Neuron (in vitro differentiated cells): Measurements from ENCODE around the gene NR2F2.

Experiments used
- H2AFZ ChIP-seq: one replicate; pipeline ENCODE4 v1.6.1; 2013; ENCODE audit warnings: low read depth, mild to moderate bottlenecking, inconsistent platforms, low read length, moderate library complexity
- H3K27me3 ChIP-seq: one replicate; pipeline ENCODE4 v1.6.1; 2013; ENCODE audit warnings: low read length; ENCODE audit not compliant: insufficient read depth
- H3K36me3 ChIP-seq: one replicate; pipeline ENCODE4 v1.6.1; 2013; ENCODE audit warnings: low read length; ENCODE audit not compliant: insufficient read depth
- H3K4me1 ChIP-seq: one replicate; pipeline ENCODE4 v1.6.1; 2013; ENCODE audit warnings: low read length; ENCODE audit not compliant: insufficient read depth
- H3K4me3 ChIP-seq: 2 replicates; pipeline ENCODE4 v1.5.1; 2013; ENCODE audit warnings: mild to moderate bottlenecking, low read length, moderate library complexity
- H3K9me3 ChIP-seq: one replicate; pipeline ENCODE4 v1.6.1; 2013; ENCODE audit warnings: low read length

The NR2F2 gene

DNA sequence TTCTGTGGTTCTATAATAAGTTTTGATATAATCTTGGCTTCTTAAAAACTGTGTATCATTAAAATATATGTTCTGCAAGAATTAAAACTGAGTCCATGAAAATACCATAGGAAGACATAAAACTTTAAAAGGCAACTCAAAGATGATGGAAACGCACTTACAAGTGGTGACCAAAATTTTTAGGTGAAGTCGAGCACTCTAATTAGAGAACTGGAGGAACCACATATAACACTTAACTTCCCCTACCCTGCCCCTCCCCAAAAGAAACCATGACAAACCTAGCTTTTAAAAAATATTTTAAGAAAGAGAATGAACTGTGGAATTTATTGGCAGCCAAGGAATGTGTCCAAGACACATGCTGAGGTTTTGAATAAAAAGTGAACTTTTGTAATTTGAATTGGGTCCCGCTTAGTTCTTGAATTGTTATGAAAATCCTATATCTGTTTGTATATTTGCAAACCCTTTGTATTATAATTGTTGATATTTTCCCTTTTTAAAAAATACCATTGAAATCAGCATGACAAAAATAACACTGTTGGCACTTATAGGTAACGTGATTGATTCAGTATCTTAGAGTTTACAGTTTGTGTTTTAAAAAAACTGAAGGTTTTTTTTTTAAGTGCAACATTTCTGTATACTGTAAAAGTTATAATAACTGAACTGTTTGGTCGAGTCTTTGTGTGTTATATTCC is 7.7 kb downstream of the NR2F2 start:
- peak overlapping the region; percentile 100 for H3K4me3 ChIP-seq
- no peaks in the 10 kb centered on the region for H3K27me3 ChIP-seq

DNA sequence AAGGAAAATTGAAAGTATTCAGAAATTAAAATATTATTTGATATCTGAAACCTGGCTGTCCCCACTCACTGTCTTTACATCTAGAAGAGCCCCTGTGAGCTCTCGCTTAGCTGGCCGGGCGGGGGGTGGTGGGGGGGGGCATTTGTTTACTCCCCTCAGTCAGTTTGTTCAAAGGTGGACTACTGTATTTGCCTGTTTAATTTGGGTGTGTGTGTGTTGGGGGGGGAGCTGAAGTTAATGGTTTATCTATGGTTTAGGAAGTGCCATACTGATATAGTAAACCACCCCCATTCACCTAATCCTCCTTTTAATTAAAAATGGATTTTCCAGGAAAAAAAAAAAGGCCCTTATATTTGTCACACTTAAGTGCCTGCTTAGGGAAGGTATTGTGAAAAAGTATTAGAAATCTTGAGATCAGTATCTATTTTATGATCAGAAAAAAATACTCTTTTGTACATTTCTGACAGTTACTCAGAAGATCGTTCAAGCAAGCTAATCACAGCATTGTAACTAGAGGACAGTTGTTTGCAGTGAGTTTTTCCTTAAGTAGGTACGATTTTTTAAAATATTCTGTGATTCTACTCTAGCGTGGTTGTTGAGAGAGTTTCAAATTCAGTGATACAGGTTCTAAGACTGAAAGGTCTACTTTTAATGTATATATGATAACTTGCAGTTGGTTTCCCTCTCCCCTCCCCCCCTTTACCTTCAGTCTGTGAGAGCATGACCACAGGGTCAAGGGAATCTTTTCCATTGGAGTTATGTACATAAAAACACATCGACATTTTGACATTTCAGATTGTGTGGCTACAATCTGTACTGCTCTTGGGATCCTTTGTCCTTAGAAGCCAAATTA is 8.5 kb downstream of the NR2F2 start:
- H3K36me3 ChIP-seq: peaks cover 83% of the 10 kb centered on the region
- peaks cover 58% of the 10 kb centered on the region for H3K4me1 ChIP-seq
- H3K4me3 ChIP-seq: peak overlapping the region; percentile 100

More for the DNA sequence above, 7.7 kb downstream of the NR2F2 start:
- Histone ChIP-seq H3K9me3 (no peaks in the 10 kb centered on the region), H3K36me3 (peaks cover 83% of the 10 kb centered on the region), H3K4me1 (peaks cover 51% of the 10 kb centered on the region), H2AFZ (no peak overlapping the region)

GRCh38 chr15:96339619-96340347 is 9.3 kb downstream of the NR2F2 start:
- no peak overlapping the region for H2AFZ ChIP-seq
- peaks cover 66% of the 10 kb centered on the region for H3K4me1 ChIP-seq
- H3K36me3 ChIP-seq: peaks cover 82% of the 10 kb centered on the region
- H3K4me3 ChIP-seq: peak overlapping the region; percentile 100
- no peaks in the 10 kb centered on the region for H3K27me3 ChIP-seq
- no peaks in the 10 kb centered on the region for H3K9me3 ChIP-seq

More for the DNA sequence above, 8.5 kb downstream of the NR2F2 start:
- H3K27me3 ChIP-seq: no peaks in the 10 kb centered on the region
- no peak overlapping the region for H2AFZ ChIP-seq
- H3K9me3 ChIP-seq: no peaks in the 10 kb centered on the region

DNA sequence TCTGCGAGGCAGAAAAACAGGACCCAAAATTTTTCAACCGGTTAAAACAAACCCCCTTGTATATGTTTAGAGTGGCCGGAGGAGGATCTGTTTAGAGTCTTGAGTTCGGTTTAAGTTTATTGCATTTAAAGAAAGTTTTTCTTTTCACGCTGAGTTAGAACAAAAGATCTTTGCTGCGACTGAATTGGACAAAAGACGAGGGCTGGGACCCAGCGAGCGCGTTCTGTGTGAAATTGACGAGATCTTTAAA is 9.8 kb downstream of the NR2F2 start:
- H3K4me1 ChIP-seq: peaks cover 66% of the 10 kb centered on the region
- H3K9me3 ChIP-seq: no peaks in the 10 kb centered on the region

GRCh38 chr15:96340598-96341512 is 10.4 kb downstream of the NR2F2 start:
- Histone ChIP-seq H3K36me3 (peaks cover 71% of the 10 kb centered on the region), H3K4me3 (peak overlapping the region; percentile 100), H3K27me3 (no peaks in the 10 kb centered on the region), H3K9me3 (no peaks in the 10 kb centered on the region), H2AFZ (no peak overlapping the region), H3K4me1 (peaks cover 69% of the 10 kb centered on the region)

More for the DNA sequence above, 9.8 kb downstream of the NR2F2 start:
- no peaks in the 10 kb centered on the region for H3K27me3 ChIP-seq
- H3K4me3 ChIP-seq: peak overlapping the region; percentile 100
- no peak overlapping the region for H2AFZ ChIP-seq
- H3K36me3 ChIP-seq: peaks cover 77% of the 10 kb centered on the region

GRCh38 chr15:96341513-96342405 is 11.3 kb downstream of the NR2F2 start:
- no peaks in the 10 kb centered on the region for H3K9me3 ChIP-seq
- peaks cover 78% of the 10 kb centered on the region for H3K4me1 ChIP-seq
- H3K36me3 ChIP-seq: peaks cover 65% of the 10 kb centered on the region

GRCh38 chr15:96342406-96343112 is 12.1 kb downstream of the NR2F2 start:
- no peak overlapping the region for H2AFZ ChIP-seq
- no peaks in the 10 kb centered on the region for H3K9me3 ChIP-seq
- H3K4me3 ChIP-seq: no peak overlapping the region
- H3K27me3 ChIP-seq: no peaks in the 10 kb centered on the region
- peaks cover 65% of the 10 kb centered on the region for H3K36me3 ChIP-seq
- H3K4me1 ChIP-seq: peaks cover 82% of the 10 kb centered on the region

More at GRCh38 chr15:96341513-96342405, 11.3 kb downstream of the NR2F2 start:
- Histone ChIP-seq H2AFZ (no peak overlapping the region), H3K27me3 (no peaks in the 10 kb centered on the region), H3K4me3 (peak overlapping the region; percentile 100)

DNA sequence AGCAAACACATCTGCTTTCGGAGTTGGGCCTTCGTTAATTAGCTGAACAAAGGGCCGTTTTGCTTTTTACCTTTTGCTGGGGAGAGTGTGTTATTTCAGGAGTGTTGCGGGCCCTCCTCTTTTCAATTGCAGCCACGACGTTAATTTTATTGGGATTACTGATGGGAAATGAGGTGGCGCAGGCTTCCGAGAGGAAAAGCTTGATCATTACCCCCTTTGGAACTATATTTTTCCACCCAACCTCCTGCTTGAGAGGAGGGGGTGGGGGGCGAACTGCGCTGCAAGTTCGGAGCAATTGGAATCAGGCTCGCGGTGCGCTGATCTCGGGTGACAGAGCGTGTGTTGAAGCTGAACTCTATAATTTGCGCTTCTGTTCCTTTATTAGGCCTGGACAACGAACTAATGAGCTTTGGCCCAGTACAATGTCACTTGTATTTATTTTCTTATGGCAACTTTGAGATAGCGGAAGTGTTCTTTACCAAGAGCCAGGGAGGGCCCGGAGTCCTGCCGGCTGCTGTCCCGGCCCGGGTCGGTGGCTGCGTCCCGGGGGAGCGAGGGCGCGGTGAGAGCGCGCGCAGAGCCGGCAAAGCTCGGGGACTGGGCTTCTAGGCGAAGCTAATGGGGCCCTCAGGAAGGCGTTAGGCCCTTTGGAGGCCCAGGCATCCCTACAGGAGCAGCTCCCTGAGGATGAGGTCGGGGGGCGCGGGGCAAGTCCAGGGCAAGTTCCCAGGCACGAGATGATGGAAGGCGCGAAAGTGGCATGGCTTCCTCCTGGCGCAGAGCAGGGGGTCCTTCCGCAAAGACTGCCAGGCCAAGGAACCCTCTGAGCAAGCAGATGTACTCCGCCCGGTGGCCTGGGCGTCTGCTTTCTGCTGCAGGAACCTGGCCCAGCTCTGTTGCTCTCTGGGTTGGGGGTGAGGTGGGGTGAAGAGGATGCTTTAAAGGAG is 12.9 kb downstream of the NR2F2 start:
- Histone ChIP-seq H3K27me3 (no peaks in the 10 kb centered on the region), H3K36me3 (peaks cover 60% of the 10 kb centered on the region), H3K9me3 (no peaks in the 10 kb centered on the region), H3K4me3 (no peak overlapping the region), H2AFZ (no peak overlapping the region), H3K4me1 (peaks cover 82% of the 10 kb centered on the region)

GRCh38 chr15:96344060-96344705 is 13.7 kb downstream of the NR2F2 start:
- Histone ChIP-seq H3K36me3 (peaks cover 52% of the 10 kb centered on the region), H3K4me3 (no peak overlapping the region), H3K27me3 (no peaks in the 10 kb centered on the region), H3K4me1 (peaks cover 84% of the 10 kb centered on the region), H3K9me3 (no peaks in the 10 kb centered on the region), H2AFZ (no peak overlapping the region)

GRCh38 chr15:96344706-96345559 is 14.4 kb downstream of the NR2F2 start:
- Histone ChIP-seq H3K36me3 (peaks cover 46% of the 10 kb centered on the region), H2AFZ (no peak overlapping the region), H3K4me3 (peak overlapping the region; percentile 0), H3K9me3 (no peaks in the 10 kb centered on the region), H3K27me3 (no peaks in the 10 kb centered on the region), H3K4me1 (peaks cover 84% of the 10 kb centered on the region)
